SU-DHL-6 (cell line): ENCODE results near the gene ZNF319.

Source experiments
- EZH2phosphoT487 ChIP-seq: fragments of 200-600 bp; sonication (generic), shearing (Covaris generic); conservative IDR thresholded peaks from 2 replicates; pipeline ENCODE4 v1.6.1; 2018; ENCODE audit warnings: mild to moderate bottlenecking, antibody characterized with exemption, low read length, moderate library complexity, mixed read lengths
- TF ChIP-seq, protein P1 (sequence below): fragments of 200-600 bp; sonication (generic); IDR thresholded peaks from one replicate; pipeline ENCODE4 v1.5.1; 2017; ENCODE audit warnings: antibody characterized with exemption, mild to moderate bottlenecking, low read length, moderate library complexity; ENCODE audit not compliant: insufficient read depth, poor library complexity, severe bottlenecking

DNA sequence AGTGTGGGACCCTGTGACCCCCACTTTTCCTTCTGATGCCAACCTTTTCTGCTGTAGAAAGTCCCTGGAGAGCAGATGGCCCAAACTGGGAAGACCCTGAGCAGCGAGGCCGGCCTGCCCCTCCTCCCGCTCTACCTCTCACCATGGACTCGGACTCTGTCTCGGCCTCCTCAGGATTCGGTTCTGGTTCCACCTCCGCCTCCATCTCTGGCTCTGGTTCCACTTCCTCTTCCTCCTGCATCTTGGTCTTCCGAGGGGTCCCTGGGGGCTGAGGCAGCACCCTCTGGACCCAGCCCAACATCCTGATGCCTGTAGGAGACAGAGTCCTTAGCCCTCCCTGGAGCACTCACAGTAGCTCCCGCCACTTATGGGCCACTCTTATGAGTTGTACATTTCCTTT is 33.5 kb downstream of the ZNF319 start:
- TF ChIP-seq, protein P1, sequence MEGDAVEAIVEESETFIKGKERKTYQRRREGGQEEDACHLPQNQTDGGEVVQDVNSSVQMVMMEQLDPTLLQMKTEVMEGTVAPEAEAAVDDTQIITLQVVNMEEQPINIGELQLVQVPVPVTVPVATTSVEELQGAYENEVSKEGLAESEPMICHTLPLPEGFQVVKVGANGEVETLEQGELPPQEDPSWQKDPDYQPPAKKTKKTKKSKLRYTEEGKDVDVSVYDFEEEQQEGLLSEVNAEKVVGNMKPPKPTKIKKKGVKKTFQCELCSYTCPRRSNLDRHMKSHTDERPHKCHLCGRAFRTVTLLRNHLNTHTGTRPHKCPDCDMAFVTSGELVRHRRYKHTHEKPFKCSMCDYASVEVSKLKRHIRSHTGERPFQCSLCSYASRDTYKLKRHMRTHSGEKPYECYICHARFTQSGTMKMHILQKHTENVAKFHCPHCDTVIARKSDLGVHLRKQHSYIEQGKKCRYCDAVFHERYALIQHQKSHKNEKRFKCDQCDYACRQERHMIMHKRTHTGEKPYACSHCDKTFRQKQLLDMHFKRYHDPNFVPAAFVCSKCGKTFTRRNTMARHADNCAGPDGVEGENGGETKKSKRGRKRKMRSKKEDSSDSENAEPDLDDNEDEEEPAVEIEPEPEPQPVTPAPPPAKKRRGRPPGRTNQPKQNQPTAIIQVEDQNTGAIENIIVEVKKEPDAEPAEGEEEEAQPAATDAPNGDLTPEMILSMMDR = no peak
- no peak for TF ChIP-seq EZH2phosphoT487
